Measurements from ENCODE around the gene TNS3. TPM values are rescaled to one million over a fixed set of nuclear protein-coding genes. Genes with fewer than 3 reads are reported as not detected.

The TNS3 gene
- total and polyA plus RNA-seq, 9 of the 15 experiments (the other 6 are each of a cell fraction or from before 2014, with no cell fraction given) = 0.20 TPM; not detected in 8

DNA sequence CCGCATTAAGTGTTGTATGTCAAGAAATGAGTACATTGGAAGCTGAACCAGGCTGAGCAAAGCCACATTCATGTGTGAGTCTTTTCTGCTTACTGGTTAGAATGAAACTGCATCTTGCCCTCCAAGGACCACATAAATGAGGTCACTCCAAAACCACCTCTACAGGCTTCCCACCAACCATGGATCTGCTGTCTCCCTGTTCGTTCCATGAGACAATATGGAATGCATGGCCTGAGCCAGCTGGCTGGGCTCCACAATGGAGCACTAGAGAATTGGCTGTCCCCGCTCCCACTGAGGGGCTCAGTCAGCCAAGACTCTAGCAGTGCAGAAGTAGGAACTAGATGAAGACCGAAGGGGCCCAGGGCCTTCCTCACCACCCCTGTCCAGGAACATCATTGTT is 120.8 kb downstream of the TNS3 start:
- no peak overlapping the region for H3K27ac ChIP-seq (ENCODE audit: extremely low read depth, low read depth, low read length)
- H3K9ac ChIP-seq (ENCODE audit: insufficient read depth in 1 of 2, low read depth in 2 of 2, low read length in 2 of 2) = no peak overlapping the region
- H3K79me2 ChIP-seq (ENCODE audit: control insufficient read depth, insufficient read depth, low read length) = no peaks in the 10 kb centered on the region
- H3K4me2 ChIP-seq (ENCODE audit: insufficient read depth, low read length) = no peak overlapping the region
- intact Hi-C loops (cut with micrococcal nuclease) (no loop called here), in situ Hi-C loops (cut with MboI) (no loop called here)
- no peaks in the 10 kb centered on the region for H3K9me3 ChIP-seq (replicated peaks; ENCODE audit: control insufficient read depth, insufficient read depth, low read depth, low read length)
- ATAC-seq (no peak), FAIRE-seq (no peak), DNase-seq (ENCODE audit: extremely low read depth in 1 of 4, low spot score in 3 of 4) (no peak)
- ChIA-PET POLR2A (no interaction called here), CTCF (ENCODE audit: low intra/inter-chr PET ratio) (no interaction called here)
- peaks cover 12 to 30% of the 10 kb centered on the region in 2 experiments; a peak in 4 of 5 replicates for H3K27me3 ChIP-seq (ENCODE audit: control insufficient read depth in 2 of 2, insufficient read depth in 2 of 2, low read length in 2 of 2)
- peaks cover 5% of the 10 kb centered on the region for H3K9me1 ChIP-seq (ENCODE audit: control insufficient read depth, insufficient read depth, low read length)
- no peak overlapping the region for H3K4me3 ChIP-seq
- no TSS peak for BruUV-seq (replicated peaks)
- no peaks in the 10 kb centered on the region for H3K36me3 ChIP-seq (ENCODE audit: control insufficient read depth, insufficient read depth, low read length)
- no peak for TF ChIP-seq TAL1 (IDR thresholded peaks at IDR 0.05)
- no peak for TF ChIP-seq LCOR (CRISPR knock-in tag; IDR thresholded peaks at IDR 0.05)
- no peak for TF ChIP-seq STAT5A (IDR thresholded peaks at IDR 0.05; ENCODE audit: borderline replicate concordance, low read length)
- TF ChIP-seq, protein P1, sequence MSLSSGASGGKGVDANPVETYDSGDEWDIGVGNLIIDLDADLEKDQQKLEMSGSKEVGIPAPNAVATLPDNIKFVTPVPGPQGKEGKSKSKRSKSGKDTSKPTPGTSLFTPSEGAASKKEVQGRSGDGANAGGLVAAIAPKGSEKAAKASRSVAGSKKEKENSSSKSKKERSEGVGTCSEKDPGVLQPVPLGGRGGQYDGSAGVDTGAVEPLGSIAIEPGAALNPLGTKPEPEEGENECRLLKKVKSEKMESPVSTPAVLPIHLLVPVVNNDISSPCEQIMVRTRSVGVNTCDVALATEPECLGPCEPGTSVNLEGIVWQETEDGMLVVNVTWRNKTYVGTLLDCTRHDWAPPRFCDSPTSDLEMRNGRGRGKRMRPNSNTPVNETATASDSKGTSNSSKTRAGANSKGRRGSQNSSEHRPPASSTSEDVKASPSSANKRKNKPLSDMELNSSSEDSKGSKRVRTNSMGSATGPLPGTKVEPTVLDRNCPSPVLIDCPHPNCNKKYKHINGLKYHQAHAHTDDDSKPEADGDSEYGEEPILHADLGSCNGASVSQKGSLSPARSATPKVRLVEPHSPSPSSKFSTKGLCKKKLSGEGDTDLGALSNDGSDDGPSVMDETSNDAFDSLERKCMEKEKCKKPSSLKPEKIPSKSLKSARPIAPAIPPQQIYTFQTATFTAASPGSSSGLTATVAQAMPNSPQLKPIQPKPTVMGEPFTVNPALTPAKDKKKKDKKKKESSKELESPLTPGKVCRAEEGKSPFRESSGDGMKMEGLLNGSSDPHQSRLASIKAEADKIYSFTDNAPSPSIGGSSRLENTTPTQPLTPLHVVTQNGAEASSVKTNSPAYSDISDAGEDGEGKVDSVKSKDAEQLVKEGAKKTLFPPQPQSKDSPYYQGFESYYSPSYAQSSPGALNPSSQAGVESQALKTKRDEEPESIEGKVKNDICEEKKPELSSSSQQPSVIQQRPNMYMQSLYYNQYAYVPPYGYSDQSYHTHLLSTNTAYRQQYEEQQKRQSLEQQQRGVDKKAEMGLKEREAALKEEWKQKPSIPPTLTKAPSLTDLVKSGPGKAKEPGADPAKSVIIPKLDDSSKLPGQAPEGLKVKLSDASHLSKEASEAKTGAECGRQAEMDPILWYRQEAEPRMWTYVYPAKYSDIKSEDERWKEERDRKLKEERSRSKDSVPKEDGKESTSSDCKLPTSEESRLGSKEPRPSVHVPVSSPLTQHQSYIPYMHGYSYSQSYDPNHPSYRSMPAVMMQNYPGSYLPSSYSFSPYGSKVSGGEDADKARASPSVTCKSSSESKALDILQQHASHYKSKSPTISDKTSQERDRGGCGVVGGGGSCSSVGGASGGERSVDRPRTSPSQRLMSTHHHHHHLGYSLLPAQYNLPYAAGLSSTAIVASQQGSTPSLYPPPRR (CRISPR knock-in tag; IDR thresholded peaks at IDR 0.05; ENCODE audit: borderline replicate concordance) = no peak
- 0% methylated on average over 4 of the region's 4 CpGs for WGBS (ENCODE audit: insufficient coverage, low coverage, missing lambda C conversion rate)
- 0 out of 2 replicates have a peak, but pooled peaks cover 6% of the 10 kb centered on the region for H4K20me1 ChIP-seq (replicated peaks; ENCODE audit: control insufficient read depth, insufficient read depth, low read length)
- no peak overlapping the region for H2AFZ ChIP-seq (ENCODE audit: low read depth, low read length)
- H3K4me1 ChIP-seq (replicated peaks in 1 of 2; ENCODE audit: control insufficient read depth in 2 of 2, insufficient read depth in 2 of 2, low read length in 2 of 2) = no peaks in the 10 kb centered on the region
